ENCODE data around the gene DCAF12.

DNA sequence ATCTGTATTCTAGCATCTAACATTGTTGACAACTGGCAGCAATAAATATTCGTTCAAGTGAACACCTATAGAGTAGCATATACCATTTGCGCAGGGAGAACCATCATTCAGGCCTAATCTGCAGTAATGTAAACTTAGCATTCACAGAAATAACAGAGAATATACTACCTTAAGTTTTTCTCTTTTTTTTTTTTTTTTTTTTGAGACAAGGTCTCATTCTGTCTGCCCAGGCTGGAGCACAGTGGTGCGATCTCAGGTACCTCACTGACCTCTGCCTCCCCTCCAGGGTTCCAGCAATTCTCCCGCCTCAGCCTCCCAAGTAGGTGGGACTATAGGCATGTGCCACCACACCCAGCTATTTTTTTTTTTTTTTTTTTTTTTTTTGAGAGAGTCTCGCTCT is 89.9 kb downstream of the DCAF12 start:
- no peak for TF ChIP-seq ZSCAN29 (CRISPR knock-in tag; conservative IDR thresholded peaks at IDR 0.05)
- TF ChIP-seq, protein P1, sequence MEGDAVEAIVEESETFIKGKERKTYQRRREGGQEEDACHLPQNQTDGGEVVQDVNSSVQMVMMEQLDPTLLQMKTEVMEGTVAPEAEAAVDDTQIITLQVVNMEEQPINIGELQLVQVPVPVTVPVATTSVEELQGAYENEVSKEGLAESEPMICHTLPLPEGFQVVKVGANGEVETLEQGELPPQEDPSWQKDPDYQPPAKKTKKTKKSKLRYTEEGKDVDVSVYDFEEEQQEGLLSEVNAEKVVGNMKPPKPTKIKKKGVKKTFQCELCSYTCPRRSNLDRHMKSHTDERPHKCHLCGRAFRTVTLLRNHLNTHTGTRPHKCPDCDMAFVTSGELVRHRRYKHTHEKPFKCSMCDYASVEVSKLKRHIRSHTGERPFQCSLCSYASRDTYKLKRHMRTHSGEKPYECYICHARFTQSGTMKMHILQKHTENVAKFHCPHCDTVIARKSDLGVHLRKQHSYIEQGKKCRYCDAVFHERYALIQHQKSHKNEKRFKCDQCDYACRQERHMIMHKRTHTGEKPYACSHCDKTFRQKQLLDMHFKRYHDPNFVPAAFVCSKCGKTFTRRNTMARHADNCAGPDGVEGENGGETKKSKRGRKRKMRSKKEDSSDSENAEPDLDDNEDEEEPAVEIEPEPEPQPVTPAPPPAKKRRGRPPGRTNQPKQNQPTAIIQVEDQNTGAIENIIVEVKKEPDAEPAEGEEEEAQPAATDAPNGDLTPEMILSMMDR (CRISPR knock-in tag; IDR thresholded peaks at IDR 0.05) = no peak
- no peak for TF ChIP-seq HCFC1 (IDR thresholded peaks at IDR 0.05; ENCODE audit: low read depth, low read length)
- TF ChIP-seq ZNF768 (CRISPR knock-in tag; IDR thresholded peaks at IDR 0.05) = no peak
- no peak for TF ChIP-seq ZNF562 (CRISPR knock-in tag; IDR thresholded peaks at IDR 0.05; ENCODE audit: borderline replicate concordance)
- no peak for TF ChIP-seq NR2F1 (CRISPR knock-in tag; IDR thresholded peaks at IDR 0.05)
- no peak for TF ChIP-seq CBX1 (IDR thresholded peaks at IDR 0.05; ENCODE audit: low read depth)
- TF ChIP-seq RAD21 (CRISPR knock-in tag; IDR thresholded peaks at IDR 0.05) = no peak
- no peak for TF ChIP-seq HNRNPH1 (optimal IDR thresholded peaks at IDR 0.05; ENCODE audit: low read depth, low read length)
- TF ChIP-seq, protein P2, sequence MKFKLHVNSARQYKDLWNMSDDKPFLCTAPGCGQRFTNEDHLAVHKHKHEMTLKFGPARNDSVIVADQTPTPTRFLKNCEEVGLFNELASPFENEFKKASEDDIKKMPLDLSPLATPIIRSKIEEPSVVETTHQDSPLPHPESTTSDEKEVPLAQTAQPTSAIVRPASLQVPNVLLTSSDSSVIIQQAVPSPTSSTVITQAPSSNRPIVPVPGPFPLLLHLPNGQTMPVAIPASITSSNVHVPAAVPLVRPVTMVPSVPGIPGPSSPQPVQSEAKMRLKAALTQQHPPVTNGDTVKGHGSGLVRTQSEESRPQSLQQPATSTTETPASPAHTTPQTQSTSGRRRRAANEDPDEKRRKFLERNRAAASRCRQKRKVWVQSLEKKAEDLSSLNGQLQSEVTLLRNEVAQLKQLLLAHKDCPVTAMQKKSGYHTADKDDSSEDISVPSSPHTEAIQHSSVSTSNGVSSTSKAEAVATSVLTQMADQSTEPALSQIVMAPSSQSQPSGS (CRISPR knock-in tag; IDR thresholded peaks at IDR 0.05) = no peak
